Ishikawa (cell line): Measurements from ENCODE around the gene TAGLN2.

Experiments
- CEBPB ChIP-seq: IDR thresholded peaks from 2 replicates; pipeline ENCODE4 v1.6.1; 2012
- EP300 ChIP-seq: IDR thresholded peaks from 2 replicates; pipeline ENCODE4 v1.6.1; 2012; ENCODE audit warnings: borderline replicate concordance
- RAD21 ChIP-seq: IDR thresholded peaks from 2 replicates; pipeline ENCODE4 v1.6.1; 2012; ENCODE audit warnings: low read depth
- TAF1 ChIP-seq: IDR thresholded peaks from 2 replicates; pipeline ENCODE4 v1.6.1; 2012; ENCODE audit warnings: low read depth, mild to moderate bottlenecking
- TCF12 ChIP-seq: IDR thresholded peaks from 2 replicates; pipeline ENCODE4 v1.6.1; 2012; ENCODE audit warnings: low read depth
- YY1 ChIP-seq: IDR thresholded peaks from 2 replicates; pipeline ENCODE4 v1.6.1; 2012; ENCODE audit warnings: low read depth
- TF ChIP-seq, protein P1 (sequence below): IDR thresholded peaks from 2 replicates; pipeline ENCODE4 v1.6.1; 2012
- TF ChIP-seq, protein P2 (sequence below): IDR thresholded peaks from 2 replicates; pipeline ENCODE4 v1.6.1; 2012; ENCODE audit warnings: low read depth, mild to moderate bottlenecking

DNA sequence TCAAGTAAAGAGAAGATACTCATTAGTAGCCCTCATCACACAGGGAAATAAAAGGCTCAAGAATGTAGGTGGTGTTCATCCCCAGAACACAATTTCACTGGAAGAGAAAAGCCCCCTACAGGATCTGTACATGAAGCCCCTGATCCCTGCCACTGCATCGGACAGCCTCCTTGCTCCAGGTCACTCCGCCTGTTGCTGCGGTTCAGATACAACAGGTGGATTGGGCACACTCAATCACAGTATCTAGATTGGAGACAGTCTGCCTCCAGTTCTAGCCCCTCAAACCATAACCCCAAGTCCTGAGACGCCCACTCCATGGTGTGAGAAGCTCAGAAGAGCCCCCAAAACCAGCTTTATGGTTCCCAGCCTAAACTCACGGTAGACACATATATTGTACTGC is 27.6 kb upstream of the TAGLN2 start:
- TF ChIP-seq TCF12 (no peak), YY1 (no peak), RAD21 (no peak), EP300 (no peak), TAF1 (no peak), CEBPB (no peak)
- TF ChIP-seq, protein P1, sequence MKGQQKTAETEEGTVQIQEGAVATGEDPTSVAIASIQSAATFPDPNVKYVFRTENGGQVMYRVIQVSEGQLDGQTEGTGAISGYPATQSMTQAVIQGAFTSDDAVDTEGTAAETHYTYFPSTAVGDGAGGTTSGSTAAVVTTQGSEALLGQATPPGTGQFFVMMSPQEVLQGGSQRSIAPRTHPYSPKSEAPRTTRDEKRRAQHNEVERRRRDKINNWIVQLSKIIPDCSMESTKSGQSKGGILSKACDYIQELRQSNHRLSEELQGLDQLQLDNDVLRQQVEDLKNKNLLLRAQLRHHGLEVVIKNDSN: no peak
- TF ChIP-seq, protein P2, sequence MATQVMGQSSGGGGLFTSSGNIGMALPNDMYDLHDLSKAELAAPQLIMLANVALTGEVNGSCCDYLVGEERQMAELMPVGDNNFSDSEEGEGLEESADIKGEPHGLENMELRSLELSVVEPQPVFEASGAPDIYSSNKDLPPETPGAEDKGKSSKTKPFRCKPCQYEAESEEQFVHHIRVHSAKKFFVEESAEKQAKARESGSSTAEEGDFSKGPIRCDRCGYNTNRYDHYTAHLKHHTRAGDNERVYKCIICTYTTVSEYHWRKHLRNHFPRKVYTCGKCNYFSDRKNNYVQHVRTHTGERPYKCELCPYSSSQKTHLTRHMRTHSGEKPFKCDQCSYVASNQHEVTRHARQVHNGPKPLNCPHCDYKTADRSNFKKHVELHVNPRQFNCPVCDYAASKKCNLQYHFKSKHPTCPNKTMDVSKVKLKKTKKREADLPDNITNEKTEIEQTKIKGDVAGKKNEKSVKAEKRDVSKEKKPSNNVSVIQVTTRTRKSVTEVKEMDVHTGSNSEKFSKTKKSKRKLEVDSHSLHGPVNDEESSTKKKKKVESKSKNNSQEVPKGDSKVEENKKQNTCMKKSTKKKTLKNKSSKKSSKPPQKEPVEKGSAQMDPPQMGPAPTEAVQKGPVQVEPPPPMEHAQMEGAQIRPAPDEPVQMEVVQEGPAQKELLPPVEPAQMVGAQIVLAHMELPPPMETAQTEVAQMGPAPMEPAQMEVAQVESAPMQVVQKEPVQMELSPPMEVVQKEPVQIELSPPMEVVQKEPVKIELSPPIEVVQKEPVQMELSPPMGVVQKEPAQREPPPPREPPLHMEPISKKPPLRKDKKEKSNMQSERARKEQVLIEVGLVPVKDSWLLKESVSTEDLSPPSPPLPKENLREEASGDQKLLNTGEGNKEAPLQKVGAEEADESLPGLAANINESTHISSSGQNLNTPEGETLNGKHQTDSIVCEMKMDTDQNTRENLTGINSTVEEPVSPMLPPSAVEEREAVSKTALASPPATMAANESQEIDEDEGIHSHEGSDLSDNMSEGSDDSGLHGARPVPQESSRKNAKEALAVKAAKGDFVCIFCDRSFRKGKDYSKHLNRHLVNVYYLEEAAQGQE: no peak
